Stomach (tissue), 9 donors: ENCODE measurements around the gene C3orf38. TPM values are rescaled to one million over a fixed set of nuclear protein-coding genes. Genes with fewer than 3 reads are reported as not detected.

ENCODE experiments used
- DNase-seq, 2 donors: peaks; one replicate each; pipeline versions ENCODE4 v3.0.0 to v3.0.0-alpha.2; 2013 to 2019
- H3K27ac ChIP-seq, 5 donors: fragments of 200-600 bp in 4 of 5; sonication (generic) in 4 of 5; one replicate each; pipeline ENCODE4 v1.5.1; 2013 to 2019; ENCODE audit warnings: mild to moderate bottlenecking in 1 of 5, moderate library complexity in 1 of 5
- H3K27me3 ChIP-seq, 3 donors: fragments of 200-600 bp; sonication (generic); one replicate each; pipeline ENCODE4 v1.5.1; 2017 to 2019; ENCODE audit warnings: mixed run types in 1 of 3
- H3K36me3 ChIP-seq, 4 donors: fragments of 200-600 bp; sonication (generic); 1 replicate in 3 of 4; 2 replicates in 1 of 4; pipeline ENCODE4 v1.5.1; 2016 to 2019
- H3K4me1 ChIP-seq, 4 donors: fragments of 200-600 bp; sonication (generic); one replicate each; pipeline ENCODE4 v1.5.1; 2016 to 2019
- H3K4me3 ChIP-seq, 4 donors: fragments of 200-600 bp; sonication (generic) in 3 of 4; one replicate each; pipeline ENCODE4 v1.5.1; 2016 to 2019; ENCODE audit warnings: mild to moderate bottlenecking in 1 of 4
- H3K9me3 ChIP-seq, 4 donors: fragments of 200-600 bp; sonication (generic); one replicate each; pipeline ENCODE4 v1.5.1; 2016 to 2019
- CTCF ChIP-seq, 7 experiments: fragments of 450-650 bp in 4 of 7; fragments of 200-600 bp in 3 of 7; sonication (generic) in 3 of 7; IDR thresholded peaks; one replicate each; pipeline ENCODE4 v1.5.1; 2016 to 2019; ENCODE audit warnings: antibody characterized with exemption in 7 of 7, control low read depth in 2 of 7, mild to moderate bottlenecking in 1 of 7
- EP300 ChIP-seq: sonication (generic); formaldehyde crosslinking; IDR thresholded peaks from one replicate; pipeline ENCODE4 v1.6.1; 2017; ENCODE audit warnings: antibody characterized with exemption
- POLR2A ChIP-seq, 4 donors: fragments of 450-650 bp; IDR thresholded peaks; one replicate each; pipeline ENCODE4 v1.6.1; 2016; ENCODE audit warnings: antibody characterized with exemption in 4 of 4, control low read depth in 2 of 4, mild to moderate bottlenecking in 1 of 4, moderate library complexity in 1 of 4
- POLR2AphosphoS5 ChIP-seq, 3 donors: sonication (generic); formaldehyde crosslinking; IDR thresholded peaks; one replicate each; pipeline ENCODE4 v1.6.1; 2016; ENCODE audit warnings: antibody characterized with exemption in 3 of 3
- WGBS, 5 donors: extraction: QIAGEN DNeasy Blood & Tissue Kit in 3 of 5; methylation state at CpG; one replicate each; pipeline versions ENCODE4 v1.1.5 to v1.1.7; 2013 to 2018; 5-methylcytosine and 5-hydroxymethylcytosine counted together
- intact Hi-C: fragments of 100-400 bp; cut with DNase I; formaldehyde crosslinking; loops from one replicate; pipeline ENCODE4 v1.15.1; 2023; ENCODE audit warnings: low total_unique reads
- polyA plus RNA-seq, 3 donors: library from polyadenylated mRNA; stranded (reverse); fragments of 200-250 nt; gene quantifications; one replicate each; pipeline ENCODE4 v1.2.3, GENCODE V29; 2013
- total RNA-seq, 5 donors: library from RNA; depleted of rRNA; stranded (reverse); fragments of >200 nt; gene quantifications; one replicate each; pipeline versions ENCODE4 v1.1.0 to v1.2.3, GENCODE V29; 2014 to 2016
- donor health status: healthy with polysubstance abuse.
- donor health status: Bipolar disorder and iron deficiency.
- donor health status: healthy.

Gene C3orf38
- total and polyA plus RNA-seq, 8 donors = 2.0 to 45.0 (median 13.1) TPM

- Histone ChIP-seq H3K36me3 (peaks cover 14 to 33% (median 33%) of the 10 kb centered on the region in 4 donors), H3K27ac (no peak overlapping the region), H3K4me1 (peaks cover 6 to 57% (median 26%) of the 10 kb centered on the region in 4 donors), H3K9me3 (no peaks in the 10 kb centered on the region), H3K27me3 (no peaks in the 10 kb centered on the region), H3K4me3 (peak overlapping the region in 2 of 4 donors; percentile 77 to 87)
- WGBS, 5 donors = 21 to 32% (median 25%) methylated on average over 4 of the region's 4 CpGs
- peak in 1 of 2 donors; percentile 13 for DNase-seq
- intact Hi-C loops = no loop called here
- no peak for TF ChIP-seq POLR2A (IDR thresholded peaks at IDR 0.05)
- no peak for TF ChIP-seq POLR2AphosphoS5 (IDR thresholded peaks at IDR 0.05)
- no peak for TF ChIP-seq EP300
- TF ChIP-seq CTCF (IDR thresholded peaks at IDR 0.05) = no peak
Observed at GRCh38 chr3:88151358-88151757, 1.6 kb downstream of the C3orf38 start.

- Histone ChIP-seq H3K27ac (no peak overlapping the region), H3K4me1 (peaks cover 6 to 69% (median 33%) of the 10 kb centered on the region in 4 donors), H3K9me3 (no peaks in the 10 kb centered on the region), H3K27me3 (no peaks in the 10 kb centered on the region), H3K36me3 (peaks cover 19 to 48% (median 47%) of the 10 kb centered on the region in 4 donors), H3K4me3 (no peak overlapping the region)
- 71 to 84% (median 79%) methylated on average over 2 of the region's 2 CpGs for WGBS, 5 donors
- DNase-seq = no peak
- TF ChIP-seq EP300 = no peak
- TF ChIP-seq POLR2AphosphoS5 (IDR thresholded peaks at IDR 0.05) = no peak
- no peak for TF ChIP-seq POLR2A (IDR thresholded peaks at IDR 0.05)
- no peak for TF ChIP-seq CTCF (IDR thresholded peaks at IDR 0.05)
- intact Hi-C loops = no loop called here
Observed at GRCh38 chr3:88152841-88153240, 3.1 kb downstream of the C3orf38 start.

DNA sequence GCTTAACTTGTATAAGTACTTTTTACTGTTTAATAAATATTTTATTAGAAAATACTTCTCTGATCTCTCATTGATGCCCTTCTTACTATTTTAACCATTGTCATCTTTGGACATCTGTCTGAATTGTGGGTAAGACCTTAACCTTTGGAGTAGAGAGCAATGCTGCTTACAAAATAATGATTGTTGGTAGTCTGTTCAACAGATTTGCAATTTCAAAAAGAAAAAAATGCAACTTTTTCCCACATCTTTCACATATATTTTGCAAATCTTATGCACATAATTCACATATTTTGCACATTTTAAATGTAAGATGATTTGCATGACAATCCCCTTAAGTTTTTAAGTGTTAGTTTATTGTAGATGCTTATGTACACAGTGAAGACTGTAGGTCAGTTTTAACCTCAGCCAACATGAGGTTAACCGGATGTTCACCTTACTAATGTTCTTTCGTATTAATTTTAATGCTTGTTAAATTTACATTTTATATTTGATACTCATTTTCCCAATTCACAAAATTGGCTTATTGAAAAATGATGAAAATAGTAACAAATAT lies 16.7 kb downstream of the C3orf38 start:
- no peak overlapping the region for H3K27ac ChIP-seq
- 94 to 100% (median 97%) methylated on average over 2 of the region's 2 CpGs for WGBS, 5 donors
- H3K4me3 ChIP-seq = no peak overlapping the region
- no peaks in the 10 kb centered on the region for H3K27me3 ChIP-seq
- TF ChIP-seq POLR2A (IDR thresholded peaks at IDR 0.05) (no peak), POLR2AphosphoS5 (IDR thresholded peaks at IDR 0.05) (no peak), EP300 (no peak), CTCF (IDR thresholded peaks at IDR 0.05) (no peak)
- H3K9me3 ChIP-seq = no peaks in the 10 kb centered on the region
- intact Hi-C loops = no loop called here
- DNase-seq = no peak
- peaks cover 0 to 6% (median 0%) of the 10 kb centered on the region in 4 donors for H3K4me1 ChIP-seq
- H3K36me3 ChIP-seq = peaks cover 0 to 17% (median 1%) of the 10 kb centered on the region in 4 donors

GRCh38 chr3:88167173-88167572 lies 17.4 kb downstream of the C3orf38 start:
- H3K4me3 ChIP-seq = no peak overlapping the region
- intact Hi-C loops = no loop called here
- DNase-seq = no peak
- H3K4me1 ChIP-seq = peaks cover 0 to 6% (median 0%) of the 10 kb centered on the region in 4 donors
- 96 to 99% (median 98%) methylated on average over 6 of the region's 6 CpGs for WGBS, 5 donors
- H3K27ac ChIP-seq = no peak overlapping the region
- H3K27me3 ChIP-seq = no peaks in the 10 kb centered on the region
- H3K9me3 ChIP-seq = no peaks in the 10 kb centered on the region
- no peak for TF ChIP-seq POLR2A (IDR thresholded peaks at IDR 0.05)
- TF ChIP-seq POLR2AphosphoS5 (IDR thresholded peaks at IDR 0.05) = no peak
- TF ChIP-seq EP300 = no peak
- TF ChIP-seq CTCF (IDR thresholded peaks at IDR 0.05) = no peak
- peaks cover 0 to 14% (median 0%) of the 10 kb centered on the region in 4 donors for H3K36me3 ChIP-seq
